ENCODE measurements around the gene GSS.

The GSS gene

GRCh38 chr20:34955231-34956040, at the start of gene GSS, which contains the start of gene MYH7B:
TSS of gene GSS (minus strand) at chr20:34955806. CDS start at chr20:34951852, 3,954 bp downstream.
TSS of gene MYH7B (plus strand) at chr20:34955868. CDS start at chr20:34978006, 22,138 bp downstream.
- peak; percentile 48 to 97 (median 91) for DNase-seq

DNA sequence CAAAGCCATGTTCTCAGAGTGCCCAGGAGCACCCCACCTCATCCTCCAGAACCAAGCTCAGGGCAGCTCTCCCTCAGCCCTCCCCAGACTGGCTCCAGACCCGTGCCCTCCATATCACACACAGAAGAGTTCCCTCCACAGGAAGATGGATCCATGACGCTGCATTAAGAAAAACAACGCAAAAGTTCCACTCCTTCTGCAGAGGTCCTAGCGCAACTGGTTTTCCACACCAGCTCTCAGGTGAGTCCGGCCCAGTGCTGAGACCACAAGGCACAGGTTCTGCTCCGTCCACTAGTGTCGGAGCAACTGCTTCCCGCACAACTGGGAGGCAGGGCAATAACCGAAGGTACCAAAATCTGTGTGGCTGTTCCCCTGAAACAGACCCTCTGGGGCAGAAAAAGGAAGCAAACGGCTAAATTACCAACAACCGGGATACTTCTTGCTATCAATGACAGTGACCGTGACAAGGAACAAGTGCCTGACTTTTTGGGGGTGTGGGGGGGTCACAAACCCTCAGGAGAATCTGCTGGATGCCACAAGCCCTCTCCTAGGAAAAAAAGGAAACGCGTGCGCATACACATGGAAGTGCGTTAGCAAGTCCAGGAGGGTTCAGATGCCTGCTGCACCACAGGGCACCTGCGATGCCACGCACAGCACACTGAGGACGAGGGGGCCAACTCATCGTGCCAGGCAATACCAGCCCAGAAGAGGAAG, 49.3 kb upstream of the GSS start:
- DNase-seq = no peak

DNA sequence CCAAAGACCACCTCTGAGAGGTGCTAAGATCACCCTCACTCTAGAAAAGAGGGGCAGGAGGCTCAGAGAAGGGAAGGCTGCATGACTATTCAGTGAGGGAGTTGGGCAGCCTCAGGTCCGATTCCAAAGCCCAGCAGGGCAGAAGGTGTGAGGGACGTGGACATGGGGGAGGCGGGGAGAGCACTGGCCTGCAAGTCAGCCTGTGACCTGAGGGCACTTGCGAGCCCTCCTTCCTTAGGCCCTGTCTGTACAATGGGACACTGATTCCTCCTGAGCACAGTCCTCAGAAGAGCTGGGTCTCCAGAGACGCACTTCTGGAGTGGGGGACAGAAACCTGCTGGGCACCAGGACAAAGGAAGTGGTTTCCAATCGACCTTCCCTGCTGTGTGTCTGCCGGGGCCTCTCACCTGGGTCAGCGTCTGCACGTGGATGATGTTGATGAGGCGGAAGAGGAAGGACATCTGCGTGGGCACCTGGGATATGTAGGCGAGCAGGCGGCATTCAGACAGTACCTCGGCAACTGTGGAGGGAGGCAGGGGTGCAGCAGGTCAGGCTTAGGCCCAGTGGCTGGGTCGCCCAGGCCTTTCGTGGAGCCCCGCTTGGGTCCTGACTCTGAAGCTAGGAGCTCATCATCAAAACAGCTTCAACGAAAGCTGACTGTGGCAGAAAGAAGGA, 48.6 kb upstream of the GSS start:
- no peak for DNase-seq

DNA sequence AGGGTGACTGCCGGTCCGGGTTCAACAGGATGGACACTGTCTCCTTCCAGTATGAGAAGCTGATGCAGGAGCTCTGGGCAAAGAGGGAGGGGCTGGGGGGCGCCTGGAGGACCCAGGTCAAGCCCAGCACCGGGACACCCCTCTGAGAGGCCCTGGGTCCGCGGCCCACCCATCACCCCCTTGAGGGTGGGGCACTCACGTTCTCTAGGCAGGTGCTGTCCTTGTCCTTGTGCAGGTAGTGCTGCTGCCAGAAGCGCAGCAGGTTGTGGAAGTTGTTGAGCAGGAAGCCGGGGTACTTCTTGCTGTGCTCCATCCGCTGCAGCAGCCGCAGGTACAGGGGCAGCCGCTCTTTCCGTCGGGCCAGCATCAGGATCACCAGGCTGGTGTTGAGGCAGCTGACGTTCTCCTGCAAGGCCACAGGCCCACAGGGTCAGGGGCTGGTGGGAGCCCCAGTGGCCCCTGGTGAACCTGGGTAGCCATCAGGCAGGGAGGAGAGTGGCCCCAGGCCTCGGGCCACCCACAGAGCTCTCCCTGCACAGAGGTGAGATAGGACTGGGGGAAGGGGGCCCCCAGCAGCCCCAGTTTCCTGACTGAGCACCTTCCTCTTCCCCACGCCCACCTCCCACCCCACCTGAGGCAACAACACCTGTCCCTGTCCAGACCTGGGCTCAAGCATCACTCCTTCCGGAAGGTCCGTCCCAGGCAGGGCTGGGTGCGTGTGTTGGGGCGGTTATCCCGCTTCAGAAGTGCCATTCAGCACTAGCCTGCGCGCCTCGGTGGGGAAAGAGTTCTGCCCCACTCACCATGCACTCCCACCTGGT, 47.8 kb upstream of the GSS start:
- DNase-seq = no peak

GRCh38 chr20:35002426-35003210, 47.0 kb upstream of the GSS start:
- no peak for DNase-seq

- DNase-seq = no peak
Measured at GRCh38 chr20:35001596-35002362, 46.2 kb upstream of the GSS start.

GRCh38 chr20:35000922-35001595, 45.5 kb upstream of the GSS start:
- DNase-seq = no peak

DNA sequence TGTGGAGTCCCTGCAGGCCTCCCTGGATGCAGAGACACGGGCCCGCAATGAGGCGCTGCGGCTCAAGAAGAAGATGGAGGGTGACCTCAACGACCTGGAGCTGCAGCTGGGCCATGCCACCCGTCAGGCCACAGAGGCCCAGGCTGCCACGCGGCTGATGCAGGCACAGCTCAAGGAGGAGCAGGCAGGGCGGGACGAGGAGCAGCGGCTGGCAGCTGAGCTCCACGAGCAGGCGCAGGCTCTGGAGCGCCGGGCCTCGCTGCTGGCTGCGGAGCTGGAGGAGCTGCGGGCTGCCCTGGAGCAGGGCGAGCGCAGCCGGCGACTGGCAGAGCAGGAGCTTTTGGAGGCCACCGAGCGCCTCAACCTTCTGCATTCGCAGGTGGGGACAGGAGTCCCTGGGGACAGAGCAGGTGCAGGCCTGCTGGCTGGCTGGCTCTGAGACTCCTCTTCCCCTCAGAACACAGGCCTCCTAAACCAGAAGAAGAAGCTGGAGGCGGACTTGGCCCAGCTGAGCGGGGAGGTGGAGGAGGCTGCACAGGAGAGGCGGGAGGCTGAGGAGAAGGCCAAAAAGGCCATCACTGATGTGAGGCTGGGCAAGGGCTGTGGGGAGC, 44.8 kb upstream of the GSS start:
- no peak for DNase-seq

GRCh38 chr20:34999782-35000181, 44.2 kb upstream of the GSS start:
- DNase-seq = no peak

GRCh38 chr20:34999021-34999451, 43.4 kb upstream of the GSS start:
- DNase-seq = peak in 1 of 56 donors; percentile 20

GRCh38 chr20:34998331-34998950, 42.8 kb upstream of the GSS start:
- DNase-seq = no peak

DNA sequence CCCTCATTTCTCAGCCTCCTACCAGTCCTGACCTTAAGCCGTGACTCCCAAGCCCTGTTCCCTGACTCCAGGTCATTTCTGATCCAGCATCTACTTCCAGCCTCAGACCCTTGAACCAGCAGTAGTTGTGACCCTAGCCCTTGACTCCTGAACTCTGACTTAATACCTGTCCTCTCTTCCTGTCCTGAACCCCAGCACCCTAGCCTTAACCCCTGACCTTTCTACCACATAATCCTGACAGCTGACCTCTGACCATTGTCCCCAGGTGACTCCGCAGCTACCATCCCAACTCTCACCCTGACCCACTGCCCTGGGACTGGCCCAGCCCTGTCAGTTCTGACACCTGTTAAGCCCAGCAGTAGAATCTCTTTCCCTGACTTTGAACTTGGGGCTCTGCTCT, 42.2 kb upstream of the GSS start:
- no peak for DNase-seq

DNA sequence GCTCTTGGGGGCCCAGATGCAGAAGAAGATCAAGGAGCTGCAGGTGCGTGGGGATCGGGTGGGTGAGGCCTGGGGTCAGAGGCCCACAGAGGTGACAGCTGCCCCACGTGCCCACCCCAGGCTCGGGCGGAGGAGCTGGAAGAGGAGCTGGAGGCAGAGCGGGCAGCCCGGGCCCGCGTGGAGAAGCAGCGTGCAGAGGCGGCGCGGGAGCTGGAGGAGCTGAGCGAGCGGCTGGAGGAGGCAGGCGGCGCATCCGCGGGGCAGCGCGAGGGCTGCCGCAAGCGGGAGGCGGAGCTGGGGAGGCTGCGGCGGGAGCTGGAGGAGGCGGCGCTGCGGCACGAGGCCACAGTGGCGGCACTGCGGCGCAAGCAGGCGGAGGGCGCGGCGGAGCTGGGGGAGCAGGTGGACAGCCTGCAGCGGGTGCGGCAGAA, 41.5 kb upstream of the GSS start:
- peak in 31 of 56 donors; percentile 5 to 72 (median 30) for DNase-seq

GRCh38 chr20:34996243-34997028, 40.8 kb upstream of the GSS start:
- DNase-seq = no peak

GRCh38 chr20:34995696-34996095, 40.1 kb upstream of the GSS start:
- no peak for DNase-seq

DNA sequence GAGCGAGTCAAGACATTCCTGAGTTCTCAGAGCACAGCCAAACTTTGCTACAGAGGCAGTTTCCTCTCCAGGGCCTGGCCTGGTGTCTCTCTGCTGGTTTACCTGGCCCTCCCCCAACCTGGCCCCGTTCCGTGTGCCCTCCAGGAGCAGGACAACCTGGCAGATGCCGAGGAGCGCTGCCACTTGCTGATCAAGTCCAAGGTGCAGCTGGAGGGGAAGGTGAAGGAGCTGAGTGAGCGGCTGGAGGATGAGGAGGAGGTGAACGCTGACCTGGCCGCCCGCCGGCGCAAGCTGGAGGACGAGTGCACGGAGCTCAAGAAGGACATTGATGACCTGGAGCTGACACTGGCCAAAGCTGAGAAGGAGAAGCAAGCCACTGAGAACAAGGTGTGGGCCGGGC, 39.6 kb upstream of the GSS start:
- no peak for DNase-seq

GRCh38 chr20:34994509-34995131, 39.0 kb upstream of the GSS start:
- DNase-seq = no peak
